Upper lobe of left lung (tissue), 6 donors: ENCODE results near the gene UBE3B. TPM values are rescaled to one million over a fixed set of nuclear protein-coding genes. Genes with fewer than 3 reads are reported as not detected.

ENCODE experiments used
- ATAC-seq, 2 donors: fragments of 200-7000 bp; cut with Tn5 transposase; one replicate each; pipeline ENCODE4 v1.9.1; 2022; ENCODE audit warnings: mild to moderate bottlenecking in 2 of 2, moderate library complexity in 2 of 2; ENCODE audit not compliant: low FRiP score in 2 of 2
- DNase-seq, 2 donors: peaks; one replicate each; pipeline ENCODE4 v3.0.0-alpha.2; 2019 to 2020
- H3K27ac ChIP-seq, 4 donors: fragments of 200-600 bp; sonication (generic); one replicate each; pipeline ENCODE4 v1.5.1; 2016 to 2019
- H3K27me3 ChIP-seq, 4 donors: fragments of 200-600 bp; sonication (generic); one replicate each; pipeline ENCODE4 v1.5.1; 2017 to 2019
- H3K36me3 ChIP-seq, 4 donors: fragments of 200-600 bp; sonication (generic); one replicate each; pipeline ENCODE4 v1.5.1; 2016 to 2019
- H3K4me1 ChIP-seq, 4 donors: fragments of 200-600 bp; sonication (generic); one replicate each; pipeline ENCODE4 v1.5.1; 2018 to 2019
- H3K4me3 ChIP-seq, 4 donors: fragments of 200-600 bp; sonication (generic); one replicate each; pipeline ENCODE4 v1.5.1; 2017 to 2019; ENCODE audit warnings: mild to moderate bottlenecking in 2 of 4, moderate library complexity in 1 of 4
- H3K9me3 ChIP-seq, 4 donors: fragments of 200-600 bp; sonication (generic); one replicate each; pipeline ENCODE4 v1.5.1; 2018 to 2019
- CTCF ChIP-seq, 6 experiments: fragments of 450-650 bp in 4 of 6; fragments of 200-600 bp in 2 of 6; sonication (generic) in 2 of 6; IDR thresholded peaks; one replicate each; pipeline ENCODE4 v1.5.1; 2016 to 2019; ENCODE audit warnings: antibody characterized with exemption in 6 of 6
- EP300 ChIP-seq, 4 donors: sonication (generic); formaldehyde crosslinking; IDR thresholded peaks; one replicate each; pipeline ENCODE4 v1.5.1; 2017; ENCODE audit warnings: antibody characterized with exemption in 4 of 4, control low read depth in 2 of 4
- POLR2A ChIP-seq, 4 donors: fragments of 450-650 bp; IDR thresholded peaks; one replicate each; pipeline ENCODE4 v1.5.1; 2016 to 2017; ENCODE audit warnings: antibody characterized with exemption in 4 of 4, mild to moderate bottlenecking in 2 of 4
- POLR2AphosphoS5 ChIP-seq, 2 donors: sonication (generic); formaldehyde crosslinking; IDR thresholded peaks; one replicate each; pipeline ENCODE4 v1.5.1; 2017; ENCODE audit warnings: antibody characterized with exemption in 2 of 2
- WGBS, 2 donors: methylation state at CpG; one replicate each; pipeline ENCODE4 v1.1.5; 2017 to 2018; 5-methylcytosine and 5-hydroxymethylcytosine counted together
- total RNA-seq, 6 donors: library from RNA; depleted of rRNA in 4 of 6; stranded (reverse); fragments of >200 nt in 4 of 6; gene quantifications; one replicate each; pipeline versions ENCODE4 v1.1.0 to v1.2.1, GENCODE V29; 2016 to 2021
- donor health status: DM: no; HTN: no; CAD: no; lungs with moderate emphysema.
- donor health status: DM: no; HTN: yes; CAD: no; lungs with severe emphysema.

Gene UBE3B
- total RNA-seq, 6 donors from 2014 or later: 27.0 to 69.1 (median 44.7) TPM

- WGBS, 2 donors: 96 to 98% methylated on average over 5 of the region's 5 CpGs
- DNase-seq (no peak), ATAC-seq (no peak)
- no peaks in the 10 kb centered on the region for H3K27me3 ChIP-seq
- no peak overlapping the region for H3K27ac ChIP-seq
- H3K9me3 ChIP-seq: no peaks in the 10 kb centered on the region
- H3K36me3 ChIP-seq: peaks cover 71 to 100% (median 94%) of the 10 kb centered on the region in 4 donors
- TF ChIP-seq EP300 (IDR thresholded peaks at IDR 0.05): no peak
- no peak for TF ChIP-seq POLR2A (IDR thresholded peaks at IDR 0.05)
- TF ChIP-seq POLR2AphosphoS5 (IDR thresholded peaks at IDR 0.05): no peak
- no peak for TF ChIP-seq CTCF (IDR thresholded peaks at IDR 0.05)
- no peak overlapping the region for H3K4me3 ChIP-seq
- H3K4me1 ChIP-seq: no peaks in the 10 kb centered on the region
Observed at GRCh38 chr12:109502332-109502731, 24.9 kb downstream of the UBE3B start.

GRCh38 chr12:109503611-109504010, 26.2 kb downstream of the UBE3B start:
- 70 to 73% methylated on average over 3 of the region's 3 CpGs for WGBS, 2 donors
- ATAC-seq (no peak), DNase-seq (no peak)
- H3K36me3 ChIP-seq: peaks cover 63 to 100% (median 94%) of the 10 kb centered on the region in 4 donors
- no peak overlapping the region for H3K27ac ChIP-seq
- no peaks in the 10 kb centered on the region for H3K27me3 ChIP-seq
- H3K4me3 ChIP-seq: no peak overlapping the region
- TF ChIP-seq POLR2AphosphoS5 (IDR thresholded peaks at IDR 0.05) (no peak), CTCF (IDR thresholded peaks at IDR 0.05) (no peak), POLR2A (IDR thresholded peaks at IDR 0.05) (no peak), EP300 (IDR thresholded peaks at IDR 0.05) (no peak)
- H3K9me3 ChIP-seq: no peaks in the 10 kb centered on the region
- H3K4me1 ChIP-seq: no peaks in the 10 kb centered on the region

- no peaks in the 10 kb centered on the region for H3K9me3 ChIP-seq
- no peak overlapping the region for H3K4me3 ChIP-seq
- no peak overlapping the region for H3K27ac ChIP-seq
- 50 to 70% methylated on average over 1 of the region's 1 CpG for WGBS, 2 donors
- H3K27me3 ChIP-seq: no peaks in the 10 kb centered on the region
- peaks cover 65 to 100% (median 94%) of the 10 kb centered on the region in 4 donors for H3K36me3 ChIP-seq
- TF ChIP-seq POLR2AphosphoS5 (IDR thresholded peaks at IDR 0.05) (no peak), CTCF (IDR thresholded peaks at IDR 0.05) (no peak), EP300 (IDR thresholded peaks at IDR 0.05) (no peak), POLR2A (IDR thresholded peaks at IDR 0.05) (no peak)
- H3K4me1 ChIP-seq: no peaks in the 10 kb centered on the region
- DNase-seq (no peak), ATAC-seq (no peak)
Observed at GRCh38 chr12:109504068-109504467, 26.6 kb downstream of the UBE3B start.

GRCh38 chr12:109510196-109510595, 32.8 kb downstream of the UBE3B start:
- peaks cover 0 to 6% (median 3%) of the 10 kb centered on the region in 4 donors for H3K4me1 ChIP-seq
- 89 to 93% methylated on average over 15 of the region's 15 CpGs for WGBS, 2 donors
- no peaks in the 10 kb centered on the region for H3K9me3 ChIP-seq
- H3K36me3 ChIP-seq: peaks cover 39 to 99% (median 91%) of the 10 kb centered on the region in 4 donors
- no peak overlapping the region for H3K27ac ChIP-seq
- DNase-seq (peak in 1 of 2 donors; percentile 62), ATAC-seq (no peak)
- no peaks in the 10 kb centered on the region for H3K27me3 ChIP-seq
- no peak overlapping the region for H3K4me3 ChIP-seq
- TF ChIP-seq CTCF (IDR thresholded peaks at IDR 0.05) (no peak), EP300 (IDR thresholded peaks at IDR 0.05) (no peak), POLR2AphosphoS5 (IDR thresholded peaks at IDR 0.05) (no peak), POLR2A (IDR thresholded peaks at IDR 0.05) (no peak)

- TF ChIP-seq CTCF (IDR thresholded peaks at IDR 0.05) (no peak), POLR2AphosphoS5 (IDR thresholded peaks at IDR 0.05) (no peak), EP300 (IDR thresholded peaks at IDR 0.05) (no peak), POLR2A (IDR thresholded peaks at IDR 0.05) (no peak)
- no peak overlapping the region for H3K27ac ChIP-seq
- WGBS, 2 donors: 71 to 73% methylated on average over 1 of the region's 1 CpG
- no peaks in the 10 kb centered on the region for H3K27me3 ChIP-seq
- no peak for ATAC-seq
- H3K36me3 ChIP-seq: peaks cover 37 to 99% (median 84%) of the 10 kb centered on the region in 4 donors
- no peak overlapping the region for H3K4me3 ChIP-seq
- H3K9me3 ChIP-seq: no peaks in the 10 kb centered on the region
- DNase-seq: no peak
- H3K4me1 ChIP-seq: peaks cover 0 to 6% (median 3%) of the 10 kb centered on the region in 4 donors
Observed at GRCh38 chr12:109512608-109513007, 35.2 kb downstream of the UBE3B start.
